Central memory CD8-positive, alpha-beta T cell (primary cell): ENCODE measurements around the gene GTF3C5.
"Not testable (repeated sequence)": the region's sequence is repeated elsewhere in the genome, so short reads cannot be mapped to it uniquely, and the experiment has no call there.

Source experiments
- ATAC-seq: fragments of 150-1000 bp; cut with Tn5 transposase; replicated peaks from 2 replicates; pipeline ENCODE4 v1.10.0; 2022; ENCODE audit warnings: mild to moderate bottlenecking, moderate FRiP score, moderate number of reproducible peaks; ENCODE audit not compliant: poor library complexity, severe bottlenecking; ENCODE audit errors: extremely low read depth
- DNase-seq, 2 donors: peaks; one replicate each; pipeline ENCODE4 v3.0.0; 2021; ENCODE audit warnings: low spot score in 2 of 2
- H3K27ac Mint-ChIP-seq: one replicate; pipeline ENCODE4 v1.8.0; 2022; ENCODE audit warnings: low read depth, mild to moderate bottlenecking, moderate library complexity, mixed read lengths
- H3K27me3 Mint-ChIP-seq: one replicate; pipeline ENCODE4 v1.8.0; 2022; ENCODE audit warnings: mixed read lengths
- H3K36me3 Mint-ChIP-seq: one replicate; pipeline ENCODE4 v1.8.0; 2022; ENCODE audit warnings: mild to moderate bottlenecking, moderate library complexity, mixed read lengths; ENCODE audit not compliant: insufficient read depth
- H3K4me1 Mint-ChIP-seq: one replicate; pipeline ENCODE4 v1.8.0; 2022; ENCODE audit warnings: mixed read lengths
- H3K4me3 Mint-ChIP-seq: one replicate; pipeline ENCODE4 v1.8.0; 2022; ENCODE audit warnings: mild to moderate bottlenecking, moderate library complexity, mixed read lengths
- H3K9me3 Mint-ChIP-seq: one replicate; pipeline ENCODE4 v1.8.0; 2022; ENCODE audit warnings: mixed read lengths

GTF3C5 gene

DNA sequence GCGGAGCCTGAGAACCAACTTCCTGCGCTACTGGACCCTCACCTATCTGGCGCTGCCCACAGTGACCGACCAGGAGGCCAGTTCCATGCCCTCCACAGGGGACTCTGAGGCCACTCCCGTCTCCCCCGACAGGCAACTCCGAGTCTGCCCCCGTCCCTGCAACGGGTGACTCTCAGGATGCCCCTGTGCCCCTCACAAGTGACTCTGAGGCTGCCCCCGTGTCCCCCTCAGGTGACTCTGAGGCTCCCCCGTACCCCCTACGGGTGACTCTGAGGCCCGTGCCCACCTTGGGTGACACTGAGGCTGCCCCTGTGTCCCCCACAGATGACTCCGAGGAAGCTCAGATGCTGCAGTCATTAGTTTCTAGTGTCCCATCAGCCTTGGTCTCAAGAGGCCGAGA is 56.1 kb downstream of the GTF3C5 start:
- no peaks in the 10 kb centered on the region for H3K27me3 Mint-ChIP-seq
- DNase-seq = no peak
- no peaks in the 10 kb centered on the region for H3K4me1 Mint-ChIP-seq
- no peak for ATAC-seq
- no peaks in the 10 kb centered on the region for H3K9me3 Mint-ChIP-seq
- no peak overlapping the region for H3K4me3 Mint-ChIP-seq
- H3K27ac Mint-ChIP-seq = no peak overlapping the region
- no peaks in the 10 kb centered on the region for H3K36me3 Mint-ChIP-seq

DNA sequence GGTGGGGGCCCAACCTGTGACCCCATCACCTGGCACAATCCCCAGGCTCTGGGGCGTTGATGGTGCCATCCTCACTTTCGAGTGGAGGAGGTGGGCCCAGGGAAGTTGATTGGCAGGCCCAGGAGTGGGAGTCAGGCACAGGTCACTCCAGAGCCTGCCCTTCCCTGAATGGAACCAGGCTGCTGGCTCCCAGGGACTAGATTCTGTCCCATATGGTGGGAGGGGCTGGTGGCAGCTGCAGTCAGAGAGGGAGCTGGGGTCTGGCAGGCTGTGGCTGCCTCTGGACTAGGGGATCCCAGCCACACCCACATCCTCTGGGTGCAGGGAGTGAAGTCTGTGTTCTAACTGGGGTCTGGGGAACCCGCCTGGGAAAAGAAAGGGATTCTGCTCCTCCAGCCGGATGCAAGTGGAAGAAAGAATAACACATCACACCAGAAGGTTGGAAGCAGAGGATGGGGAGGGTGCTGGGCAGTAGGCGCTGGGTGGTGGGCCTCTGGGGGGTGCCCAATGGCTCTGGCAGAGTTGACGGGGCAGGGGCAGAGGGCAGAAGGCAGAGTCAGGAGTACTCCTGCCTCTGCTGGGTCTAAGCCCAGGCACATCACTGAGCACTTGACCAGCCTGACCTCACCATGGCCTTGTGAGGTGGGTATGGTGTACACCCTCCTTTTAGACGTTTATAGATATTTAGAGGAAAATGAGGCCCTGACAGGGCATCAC is 56.8 kb downstream of the GTF3C5 start:
- Mint-ChIP-seq H3K4me1 (no peaks in the 10 kb centered on the region), H3K9me3 (no peaks in the 10 kb centered on the region), H3K27me3 (no peaks in the 10 kb centered on the region), H3K4me3 (no peak overlapping the region), H3K36me3 (no peaks in the 10 kb centered on the region), H3K27ac (no peak overlapping the region)
- DNase-seq (no peak), ATAC-seq (no peak)

DNA sequence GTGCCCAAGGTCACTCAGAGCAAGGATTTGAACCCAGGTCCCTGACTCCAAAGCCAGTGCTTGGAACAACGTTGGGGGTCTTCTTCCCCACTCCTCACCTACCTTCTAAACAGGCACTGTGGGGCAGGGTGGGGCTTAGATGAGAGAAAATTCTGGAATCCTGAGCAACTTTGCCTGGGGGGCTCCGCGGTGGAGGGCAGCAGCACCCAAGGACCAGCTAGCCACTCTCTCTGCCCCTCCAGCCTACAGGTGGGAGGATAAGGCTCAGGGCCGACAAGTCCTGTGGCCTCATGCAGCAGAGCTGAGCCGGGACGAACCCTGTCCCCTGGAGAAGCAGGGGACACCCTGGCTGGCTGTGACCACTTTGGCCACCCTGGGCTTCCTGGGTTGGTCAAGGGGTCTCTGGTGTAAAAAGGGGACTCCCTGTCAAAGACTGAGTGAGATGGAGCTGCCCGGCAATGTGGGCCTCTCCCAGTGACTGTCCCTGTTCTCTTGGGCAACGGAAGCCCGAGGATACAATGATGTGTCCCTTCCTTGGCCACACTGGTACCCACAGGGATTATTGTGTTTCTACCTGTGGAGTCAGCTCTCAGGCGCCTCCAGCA is 57.5 kb downstream of the GTF3C5 start:
- Mint-ChIP-seq H3K4me1 (no peaks in the 10 kb centered on the region), H3K27ac (no peak overlapping the region), H3K4me3 (no peak overlapping the region), H3K27me3 (no peaks in the 10 kb centered on the region), H3K9me3 (no peaks in the 10 kb centered on the region), H3K36me3 (no peaks in the 10 kb centered on the region)
- no peak for ATAC-seq
- no peak for DNase-seq

DNA sequence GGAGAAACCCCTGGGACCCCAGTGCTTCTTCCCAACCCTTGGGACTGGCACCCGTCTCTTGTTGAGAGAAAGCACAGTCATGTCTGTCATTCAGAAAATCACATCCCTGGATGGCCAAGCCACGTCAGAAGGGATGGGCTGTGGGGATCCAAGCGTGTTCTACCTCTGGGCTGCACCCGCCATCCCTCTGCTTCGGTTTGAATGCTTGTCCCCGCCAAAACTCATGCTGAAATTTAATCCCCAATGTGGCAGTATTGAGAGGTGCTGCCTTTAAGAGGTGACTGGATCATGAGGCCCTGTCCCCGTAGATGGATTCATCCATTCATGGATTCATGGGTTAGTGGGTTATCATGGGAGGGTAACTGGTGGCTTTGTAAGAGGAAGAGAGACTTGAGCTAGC is 58.0 kb downstream of the GTF3C5 start:
- H3K4me3 Mint-ChIP-seq = no peak overlapping the region
- H3K4me1 Mint-ChIP-seq = no peaks in the 10 kb centered on the region
- ATAC-seq = no peak
- H3K36me3 Mint-ChIP-seq = no peaks in the 10 kb centered on the region
- no peaks in the 10 kb centered on the region for H3K27me3 Mint-ChIP-seq
- H3K9me3 Mint-ChIP-seq = no peaks in the 10 kb centered on the region
- DNase-seq = no peak
- peak overlapping the region; percentile 55 for H3K27ac Mint-ChIP-seq

DNA sequence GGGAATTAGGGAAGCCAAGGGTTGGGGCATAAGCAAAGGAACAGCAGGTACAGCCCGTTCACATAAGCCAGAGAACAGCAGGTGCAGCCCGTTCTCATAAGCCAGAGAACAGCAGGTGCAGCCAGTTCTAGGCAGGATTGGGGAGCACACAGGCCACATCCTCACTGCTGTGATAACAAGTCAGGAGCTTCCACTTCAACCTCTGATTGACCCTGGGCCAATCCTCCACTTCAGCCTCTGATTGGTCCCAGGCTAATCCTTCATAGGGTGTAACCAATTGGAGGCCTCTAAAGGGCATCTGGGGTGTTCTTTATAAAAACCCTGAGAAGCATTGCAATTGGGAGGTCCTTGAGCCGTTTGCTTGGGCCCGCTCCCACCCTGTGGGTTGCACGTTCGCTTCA is 58.5 kb downstream of the GTF3C5 start:
- Mint-ChIP-seq H3K4me1 (no peaks in the 10 kb centered on the region), H3K27ac (peak overlapping the region; percentile 55), H3K36me3 (no peaks in the 10 kb centered on the region), H3K9me3 (no peaks in the 10 kb centered on the region), H3K4me3 (no peak overlapping the region), H3K27me3 (no peaks in the 10 kb centered on the region)
- DNase-seq (no peak), ATAC-seq (no peak)

DNA sequence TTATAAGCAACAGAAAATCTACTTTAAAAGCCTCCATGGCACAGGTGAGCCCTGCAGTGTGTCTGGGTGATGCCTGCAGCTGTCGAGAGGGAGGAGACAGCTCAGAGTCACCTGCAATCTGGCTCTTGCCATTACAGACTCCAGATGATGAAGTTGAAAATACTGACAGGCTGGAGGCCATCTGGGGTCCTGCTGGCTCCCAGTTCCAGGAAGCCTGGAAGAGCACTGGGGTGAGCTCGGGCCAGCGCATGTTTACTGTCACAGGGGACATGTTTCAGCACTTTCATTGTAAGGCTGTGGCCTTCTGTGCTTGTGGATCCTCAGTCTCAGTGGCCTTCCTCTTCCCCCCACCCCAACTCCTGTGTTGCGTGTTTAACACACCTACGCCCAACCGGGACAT is 59.4 kb downstream of the GTF3C5 start:
- no peaks in the 10 kb centered on the region for H3K4me1 Mint-ChIP-seq
- no peak overlapping the region for H3K4me3 Mint-ChIP-seq
- H3K9me3 Mint-ChIP-seq = no peaks in the 10 kb centered on the region
- DNase-seq (no peak), ATAC-seq (no peak)
- peak overlapping the region; percentile 50 for H3K27ac Mint-ChIP-seq
- H3K36me3 Mint-ChIP-seq = no peaks in the 10 kb centered on the region
- H3K27me3 Mint-ChIP-seq = no peaks in the 10 kb centered on the region

DNA sequence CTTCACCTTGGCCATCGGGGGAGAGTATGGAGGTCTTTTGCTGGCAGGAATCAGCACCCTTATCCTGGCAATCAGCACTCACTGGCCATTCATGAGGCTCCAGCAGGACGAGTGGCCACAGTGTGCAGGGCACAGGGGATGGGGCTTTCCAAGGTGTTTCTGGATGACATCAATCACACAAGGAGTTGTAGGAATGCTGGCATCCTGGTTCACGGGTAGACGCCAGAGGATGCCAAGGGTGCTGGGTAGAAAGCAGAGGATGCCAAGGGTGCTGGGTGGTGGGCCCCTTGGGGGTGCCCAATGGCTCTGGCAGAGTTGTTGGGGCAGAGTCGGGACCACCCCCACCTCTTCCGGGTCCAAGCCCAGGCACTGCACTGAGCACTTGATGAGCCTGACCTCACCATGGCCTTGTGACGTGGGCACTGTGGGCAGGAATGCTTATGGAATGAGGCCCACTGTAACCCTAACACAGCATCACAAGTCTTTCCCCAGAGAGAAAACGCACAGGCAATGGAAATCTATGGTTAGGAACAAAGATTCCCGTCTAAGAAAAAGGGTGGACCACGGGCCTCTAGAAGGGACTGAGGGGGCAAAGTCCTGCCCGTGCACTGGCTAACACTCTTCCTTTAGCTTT is 60.1 kb downstream of the GTF3C5 start:
- no peak for ATAC-seq

DNA sequence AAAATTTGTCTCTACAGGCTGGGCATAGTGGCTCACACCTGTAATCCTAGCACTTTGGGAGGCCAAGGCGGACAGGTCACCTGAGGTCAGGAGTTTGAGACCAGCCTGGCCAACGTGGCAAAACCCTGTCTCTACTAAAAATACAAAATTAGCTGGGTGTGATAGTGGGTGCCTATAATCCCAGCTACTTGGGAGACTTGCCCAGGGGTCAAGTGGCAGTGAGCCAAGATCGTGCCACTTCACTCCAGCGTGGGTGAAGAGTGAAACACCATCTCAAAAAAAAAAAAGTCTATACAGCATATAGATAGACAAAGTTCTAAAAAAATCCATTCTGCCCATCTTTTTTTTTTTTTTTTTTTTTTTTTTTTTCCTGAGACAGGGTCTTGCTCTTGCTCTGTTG is 63.6 kb downstream of the GTF3C5 start:
- not testable (repeated sequence) for H3K4me3 Mint-ChIP-seq, H3K9me3 Mint-ChIP-seq, H3K4me1 Mint-ChIP-seq, H3K27ac Mint-ChIP-seq, H3K27me3 Mint-ChIP-seq, DNase-seq, ATAC-seq
- H3K36me3 Mint-ChIP-seq = peaks cover 24% of the 10 kb centered on the region

More for the DNA sequence above, 60.1 kb downstream of the GTF3C5 start:
- Mint-ChIP-seq H3K9me3 (peaks cover 1% of the 10 kb centered on the region), H3K27me3 (no peaks in the 10 kb centered on the region), H3K4me3 (no peak overlapping the region), H3K27ac (peak overlapping the region; percentile 50), H3K4me1 (no peaks in the 10 kb centered on the region), H3K36me3 (no peaks in the 10 kb centered on the region)
- no peak for DNase-seq

DNA sequence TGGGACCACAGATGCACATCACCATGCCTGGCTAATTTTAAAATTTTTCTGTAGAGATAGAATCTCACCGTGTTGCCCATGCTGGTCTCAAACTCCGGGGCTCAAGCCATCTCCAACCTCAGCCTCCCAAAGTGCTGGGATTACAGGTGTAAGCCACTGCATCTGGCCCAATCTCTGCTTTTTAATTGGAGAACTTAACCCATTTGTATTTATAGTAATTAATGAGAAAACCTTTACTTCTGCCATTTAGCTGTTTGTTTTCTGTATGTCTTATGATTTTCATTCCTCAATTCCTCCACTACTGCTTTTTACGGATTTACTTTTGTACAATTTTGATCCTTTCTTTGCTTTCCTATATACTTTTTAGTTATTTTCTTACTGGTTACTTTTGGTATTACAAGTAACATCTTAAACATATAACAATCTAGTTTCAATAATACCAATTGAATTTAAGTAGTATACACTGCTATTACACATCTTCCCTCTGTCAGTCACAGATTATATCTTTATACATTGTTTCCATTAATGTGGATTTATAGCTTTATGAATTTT is 64.1 kb downstream of the GTF3C5 start:
- Mint-ChIP-seq H3K9me3 (peaks cover 8% of the 10 kb centered on the region), H3K4me1 (no peaks in the 10 kb centered on the region), H3K27me3 (no peaks in the 10 kb centered on the region), H3K27ac (no peak overlapping the region), H3K4me3 (no peak overlapping the region), H3K36me3 (peaks cover 28% of the 10 kb centered on the region)
- ATAC-seq (no peak), DNase-seq (no peak)

DNA sequence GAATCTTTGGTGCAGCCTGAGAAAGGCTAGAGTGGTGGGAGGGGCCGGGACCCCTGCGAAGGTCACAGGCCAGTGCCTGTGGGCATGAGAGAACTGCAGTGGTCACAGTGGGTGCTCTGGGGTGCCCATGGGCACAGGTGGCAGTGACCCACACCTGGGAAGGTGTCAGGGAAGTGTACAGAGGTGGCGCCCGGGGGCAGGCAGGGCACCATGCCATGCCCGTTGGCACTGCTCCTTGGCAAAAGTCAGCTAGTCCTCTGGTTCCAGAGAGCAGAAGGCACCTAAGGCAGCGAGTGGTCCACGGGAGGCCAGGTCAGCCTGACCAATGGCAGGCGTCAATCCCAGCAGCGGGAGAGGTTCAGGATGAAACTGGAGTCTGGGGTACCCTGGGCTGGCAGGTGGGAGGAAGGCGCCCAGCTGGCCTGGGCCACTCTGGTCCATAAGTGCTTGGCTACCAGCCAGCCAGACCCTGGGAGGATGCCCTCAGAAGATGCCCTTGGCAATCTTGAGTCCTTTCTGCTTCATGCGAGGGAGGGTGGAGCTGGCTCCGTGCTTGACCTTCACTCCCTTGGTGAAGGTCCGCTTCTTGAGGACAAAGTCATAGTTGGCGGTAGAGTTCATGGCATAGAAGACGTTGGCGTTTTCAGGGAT is 67.4 kb downstream of the GTF3C5 start:
- Mint-ChIP-seq H3K9me3 (peaks cover 8% of the 10 kb centered on the region), H3K4me1 (peaks cover 4% of the 10 kb centered on the region), H3K36me3 (peaks cover 37% of the 10 kb centered on the region), H3K27me3 (no peaks in the 10 kb centered on the region), H3K27ac (no peak overlapping the region), H3K4me3 (no peak overlapping the region)
- no peak for ATAC-seq
- no peak for DNase-seq

DNA sequence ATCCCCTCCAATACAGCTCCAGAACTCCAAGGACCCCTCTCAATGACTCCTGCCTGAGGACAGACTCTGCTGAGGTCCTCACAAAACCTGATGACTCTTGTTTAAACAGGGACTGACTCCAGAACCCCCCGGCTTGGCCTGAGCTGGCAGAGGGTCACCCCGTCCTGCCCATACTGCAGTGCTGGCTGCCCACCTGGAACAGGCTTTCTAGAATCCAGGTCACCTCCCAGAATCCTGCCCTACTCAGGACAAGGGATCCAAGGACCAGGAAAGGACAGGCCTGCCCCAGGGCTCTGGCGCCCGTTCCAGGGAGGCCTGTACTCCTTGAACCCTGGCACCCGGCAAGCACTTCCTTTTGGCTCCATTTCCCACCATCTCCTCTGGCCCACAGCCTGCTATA is 68.1 kb downstream of the GTF3C5 start:
- ATAC-seq = no peak
- no peaks in the 10 kb centered on the region for H3K27me3 Mint-ChIP-seq
- peaks cover 8% of the 10 kb centered on the region for H3K9me3 Mint-ChIP-seq
- H3K4me3 Mint-ChIP-seq = no peak overlapping the region
- no peak overlapping the region for H3K27ac Mint-ChIP-seq
- H3K4me1 Mint-ChIP-seq = peaks cover 5% of the 10 kb centered on the region
- no peak for DNase-seq
- H3K36me3 Mint-ChIP-seq = peaks cover 40% of the 10 kb centered on the region

DNA sequence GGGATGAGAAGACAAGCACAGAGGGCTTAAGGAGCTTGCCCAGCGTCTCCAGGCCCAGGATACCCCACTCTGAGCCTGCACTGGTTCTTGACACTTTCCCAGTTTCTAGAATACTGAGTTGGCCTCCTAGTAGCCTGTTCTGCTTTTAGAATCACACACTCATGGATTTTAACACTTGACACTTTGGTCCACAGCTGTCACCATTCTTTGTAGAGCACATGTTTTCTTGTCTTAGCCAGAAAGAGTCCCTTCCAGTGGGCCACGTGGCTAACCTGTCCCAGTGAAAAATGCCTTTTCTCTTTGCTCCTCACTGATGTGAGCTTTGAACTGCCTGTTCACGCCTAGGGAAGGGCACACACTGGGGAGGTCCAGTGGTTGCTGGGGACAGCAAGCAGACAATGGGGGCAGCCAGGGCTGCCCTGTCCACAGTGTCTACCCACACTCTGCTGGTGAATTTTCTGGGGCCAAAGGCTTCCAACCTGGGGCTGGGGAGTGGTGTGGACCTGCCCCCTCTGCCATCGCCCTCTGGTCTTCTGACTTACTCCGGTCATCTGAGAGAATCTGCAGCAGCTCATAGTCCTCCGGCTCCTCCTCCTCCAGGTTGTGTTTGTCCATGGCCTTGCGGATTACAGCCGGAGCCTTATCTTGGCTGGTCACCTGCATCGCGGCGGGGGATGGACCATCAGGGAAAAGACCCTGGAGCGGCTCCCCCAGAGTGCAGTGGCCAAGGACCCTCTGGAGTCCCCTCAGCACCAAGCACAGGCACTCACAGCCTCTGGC is 69.1 kb downstream of the GTF3C5 start:
- Mint-ChIP-seq H3K4me3 (no peak overlapping the region), H3K9me3 (peaks cover 8% of the 10 kb centered on the region), H3K27me3 (no peaks in the 10 kb centered on the region), H3K4me1 (peaks cover 5% of the 10 kb centered on the region), H3K36me3 (peaks cover 43% of the 10 kb centered on the region), H3K27ac (no peak overlapping the region)
- ATAC-seq (no peak), DNase-seq (no peak)
